PC-9 (cell line): ENCODE data around the gene SPP2. TPM values are rescaled to one million over a fixed set of nuclear protein-coding genes. Genes with fewer than 3 reads are reported as not detected.
A peak's percentile ranks its signal among the peaks of the same experiment; 100 is the strongest.

ENCODE experiments used
- Bru-seq: library from RNA; stranded (reverse); fragments of 400-500 nt; gene quantifications from one replicate; lab custom pipeline; 2021; lab: Mats Ljungman, UMichigan
- BruChase-seq, 2 experiments: library from RNA; stranded (reverse); fragments of 400-500 nt; gene quantifications; one replicate each; lab custom pipeline; 2021; lab: Mats Ljungman, UMichigan
- BruUV-seq: library from RNA; stranded (reverse); fragments of 400-500 nt; replicated peaks from 2 replicates; lab custom pipeline; 2021; lab: Mats Ljungman, UMichigan
- CTCF ChIA-PET: fragments of 300-600 bp; sonication (Branson Sonifier 250); formaldehyde crosslinking; loops from one replicate; lab custom pipeline; 2022; ENCODE audit warnings: antibody characterized with exemption; lab: Charles Lee
- POLR2A ChIA-PET: fragments of 300-600 bp; sonication (Branson Sonifier 250); formaldehyde crosslinking; loops from one replicate; lab custom pipeline; 2022; ENCODE audit warnings: antibody characterized with exemption; ENCODE audit not compliant: unreplicated experiment; lab: Charles Lee
- DNase-seq, 2 experiments: peaks; one replicate each; pipeline versions ENCODE4 v3.0.0 to v3.0.0-alpha.2; 2015 to 2022; ENCODE audit warnings: mixed read lengths in 1 of 2
- H2AFZ ChIP-seq: fragments of 200-600 bp; sonication (generic); 2 replicates; pipeline ENCODE4 v1.8.1; 2017; ENCODE audit warnings: antibody characterized with exemption
- H3F3A ChIP-seq: fragments of 200-600 bp; sonication (generic); 2 replicates; pipeline ENCODE4 v1.8.1; 2017; ENCODE audit warnings: antibody characterized with exemption, mild to moderate bottlenecking, low read depth; ENCODE audit not compliant: insufficient read depth
- H3K27ac ChIP-seq: fragments of 200-600 bp; sonication (generic); 2 replicates; pipeline ENCODE4 v1.6.1; 2016; ENCODE audit warnings: mixed run types
- H3K27me3 ChIP-seq: fragments of 200-600 bp; sonication (generic); 2 replicates; pipeline ENCODE4 v1.6.1; 2016; ENCODE audit warnings: low read depth, mixed run types; ENCODE audit not compliant: insufficient read depth
- H3K36me3 ChIP-seq: fragments of 200-600 bp; sonication (generic); 2 replicates; pipeline ENCODE4 v1.6.1; 2016; ENCODE audit warnings: low read depth, mixed run types
- H3K4me1 ChIP-seq: fragments of 200-600 bp; sonication (generic); replicated peaks from 2 replicates; pipeline ENCODE4 v1.6.1; 2016; ENCODE audit warnings: mixed run types; ENCODE audit not compliant: insufficient read depth
- H3K4me2 ChIP-seq: fragments of 200-600 bp; sonication (generic); 2 replicates; pipeline ENCODE4 v1.6.1; 2017; ENCODE audit warnings: mixed run types
- H3K4me3 ChIP-seq: fragments of 200-600 bp; sonication (generic); 2 replicates; pipeline ENCODE4 v1.6.1; 2016; ENCODE audit warnings: mixed run types
- H3K79me2 ChIP-seq: fragments of 200-600 bp; sonication (generic); 2 replicates; pipeline ENCODE4 v1.6.1; 2017; ENCODE audit warnings: low read depth, mixed run types
- H3K9me2 ChIP-seq: fragments of 200-600 bp; sonication (generic); 2 replicates; pipeline ENCODE4 v1.8.1; 2017; ENCODE audit warnings: mild to moderate bottlenecking; ENCODE audit not compliant: insufficient read depth
- H3K9me3 ChIP-seq: fragments of 200-600 bp; sonication (generic); 2 replicates; pipeline ENCODE4 v1.8.1; 2016; ENCODE audit warnings: low read depth; ENCODE audit not compliant: insufficient read depth
- H4K20me1 ChIP-seq: fragments of 200-600 bp; sonication (generic); 2 replicates; pipeline ENCODE4 v1.8.1; 2017; ENCODE audit not compliant: insufficient read depth
- EZH2 ChIP-seq: fragments of 200-600 bp; sonication (generic); IDR thresholded peaks from 2 replicates; pipeline ENCODE4 v1.8.0; 2017; ENCODE audit warnings: antibody characterized with exemption, low read depth
- intact Hi-C: fragments of 100-400 bp; cut with micrococcal nuclease; formaldehyde crosslinking; loops from one replicate; pipeline ENCODE4 v1.10.0; 2022; ENCODE audit not compliant: unreplicated experiment
- long read RNA-seq: library from polyadenylated mRNA; stranded (forward); transcript quantifications from one replicate; pipeline ENCODE4 v2.0.0, GENCODE V29; 2022
- total RNA-seq: library from RNA; stranded (reverse); gene quantifications from 2 replicates; pipeline ENCODE4 v1.2.3, GENCODE V29; 2021
- TF ChIP-seq, protein P1 (sequence below): fragments of 200-600 bp; sonication (generic); conservative IDR thresholded peaks from 2 replicates; pipeline ENCODE4 v1.6.1; 2017; ENCODE audit warnings: mixed run types, antibody characterized with exemption, mild to moderate bottlenecking, moderate library complexity

The SPP2 gene, protein sequence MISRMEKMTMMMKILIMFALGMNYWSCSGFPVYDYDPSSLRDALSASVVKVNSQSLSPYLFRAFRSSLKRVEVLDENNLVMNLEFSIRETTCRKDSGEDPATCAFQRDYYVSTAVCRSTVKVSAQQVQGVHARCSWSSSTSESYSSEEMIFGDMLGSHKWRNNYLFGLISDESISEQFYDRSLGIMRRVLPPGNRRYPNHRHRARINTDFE
- total RNA-seq, result not detected in 2 replicates
- not detected for Bru-seq, nascent RNA
- not detected for BruChase-seq, experiment 1, labeled RNA remaining after a 2-hour chase
- BruChase-seq, experiment 2, labeled RNA remaining after a 6-hour chase, result not detected
- long read RNA-seq, result 0 reads

DNA sequence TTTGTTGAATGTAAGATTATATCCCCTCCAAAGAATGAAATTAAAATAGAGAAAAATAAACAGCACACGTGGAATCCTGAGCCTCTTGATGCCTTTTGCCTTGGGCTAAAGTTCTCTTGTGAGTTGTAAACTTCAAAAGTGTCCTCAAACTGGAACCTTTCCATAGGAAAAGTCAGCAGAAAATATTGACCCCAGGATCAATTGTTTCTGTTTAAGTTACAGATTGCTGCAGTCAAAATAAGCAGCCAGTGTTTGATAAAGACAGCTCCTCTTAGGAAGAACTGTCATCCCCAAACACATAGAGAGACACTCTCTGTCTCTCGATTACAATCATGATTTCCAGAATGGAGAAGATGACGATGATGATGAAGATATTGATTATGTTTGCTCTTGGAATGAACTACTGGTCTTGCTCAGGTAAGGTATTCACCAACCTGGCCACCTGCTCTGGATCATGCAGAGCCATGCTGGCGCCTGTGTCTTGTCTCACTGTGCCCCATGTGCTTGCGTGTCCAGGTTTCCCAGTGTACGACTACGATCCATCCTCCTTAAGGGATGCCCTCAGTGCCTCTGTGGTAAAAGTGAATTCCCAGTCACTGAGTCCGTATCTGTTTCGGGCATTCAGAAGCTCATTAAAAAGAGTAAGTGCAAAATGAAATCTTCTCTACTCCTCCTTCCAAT lies at the start of gene SPP2:
Gene SPP2 (plus strand): TSS at position 248 of the 681 bp plus-strand sequence. CDS start 85 bp downstream, at position 333.
- Histone ChIP-seq H3K4me3 (no peak within 1 kb of the TSS), H3K9me3 (no peaks in the 10 kb centered on the region), H3K36me3 (no peaks in the 10 kb centered on the region), H2AFZ (0 out of 2 replicates have a peak within 1 kb of the TSS, but pooled peaks have one; percentile 14), H4K20me1 (no peaks in the 10 kb centered on the region), H3K79me2 (no peaks in the 10 kb centered on the region), H3K27me3 (no peaks in the 10 kb centered on the region), H3K27ac (no peak within 1 kb of the TSS), H3K9me2 (no peaks in the 10 kb centered on the region), H3K4me1 (no peaks in the 10 kb centered on the region), H3F3A (no peaks in the 10 kb centered on the region), H3K4me2 (no peak within 1 kb of the TSS)
- intact Hi-C loops, result no loop called here
- ChIA-PET CTCF (no interaction called here), POLR2A (interaction anchor here (0.6 kb wide), 1 partner anchor 20 kb away, joined by 3 read pairs; no protein-coding TSS in a partner anchor)
- TF ChIP-seq, protein P1, sequence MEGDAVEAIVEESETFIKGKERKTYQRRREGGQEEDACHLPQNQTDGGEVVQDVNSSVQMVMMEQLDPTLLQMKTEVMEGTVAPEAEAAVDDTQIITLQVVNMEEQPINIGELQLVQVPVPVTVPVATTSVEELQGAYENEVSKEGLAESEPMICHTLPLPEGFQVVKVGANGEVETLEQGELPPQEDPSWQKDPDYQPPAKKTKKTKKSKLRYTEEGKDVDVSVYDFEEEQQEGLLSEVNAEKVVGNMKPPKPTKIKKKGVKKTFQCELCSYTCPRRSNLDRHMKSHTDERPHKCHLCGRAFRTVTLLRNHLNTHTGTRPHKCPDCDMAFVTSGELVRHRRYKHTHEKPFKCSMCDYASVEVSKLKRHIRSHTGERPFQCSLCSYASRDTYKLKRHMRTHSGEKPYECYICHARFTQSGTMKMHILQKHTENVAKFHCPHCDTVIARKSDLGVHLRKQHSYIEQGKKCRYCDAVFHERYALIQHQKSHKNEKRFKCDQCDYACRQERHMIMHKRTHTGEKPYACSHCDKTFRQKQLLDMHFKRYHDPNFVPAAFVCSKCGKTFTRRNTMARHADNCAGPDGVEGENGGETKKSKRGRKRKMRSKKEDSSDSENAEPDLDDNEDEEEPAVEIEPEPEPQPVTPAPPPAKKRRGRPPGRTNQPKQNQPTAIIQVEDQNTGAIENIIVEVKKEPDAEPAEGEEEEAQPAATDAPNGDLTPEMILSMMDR, result no peak
- DNase-seq, result no peak
- BruUV-seq, result no TSS peak

DNA sequence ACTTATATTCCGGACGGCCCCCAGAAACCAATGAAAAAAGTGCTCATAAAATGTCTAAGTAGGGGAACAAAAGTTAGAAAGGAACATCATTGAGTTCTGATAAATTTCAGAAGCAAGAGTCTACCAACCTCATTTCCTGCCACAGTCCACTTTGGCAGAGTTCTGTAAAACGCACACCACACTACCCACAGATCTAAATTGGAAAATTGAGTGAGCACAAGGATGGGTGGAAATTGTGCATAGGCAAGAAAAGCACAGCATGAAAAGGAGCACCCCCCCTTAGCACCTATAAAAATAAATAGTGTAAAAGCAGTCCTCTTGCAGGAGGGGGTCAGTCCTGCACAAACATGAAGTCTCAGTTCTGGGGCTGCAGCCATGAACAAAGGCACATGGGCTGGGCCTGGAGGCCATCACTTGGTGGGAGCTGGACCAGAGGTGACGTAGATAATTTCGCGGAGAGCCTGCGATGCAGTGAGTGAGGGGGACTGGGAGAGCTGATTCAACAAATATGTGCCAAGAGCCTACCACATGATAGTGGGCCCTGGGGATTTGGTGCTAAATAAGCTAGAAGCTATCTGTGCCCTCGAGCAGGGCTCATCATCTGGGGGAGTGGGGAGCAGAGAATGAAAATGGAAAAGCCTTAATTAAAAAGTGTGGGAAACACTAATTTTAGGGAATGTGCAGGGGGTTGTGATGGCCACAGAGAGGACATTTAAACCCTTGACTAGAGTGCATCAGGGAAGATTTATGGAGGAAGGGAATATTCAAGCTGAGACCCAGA lies 48.9 kb upstream of the SPP2 start:
- Histone ChIP-seq H3K36me3 (no peaks in the 10 kb centered on the region), H3K27ac (no peak overlapping the region), H3K79me2 (no peaks in the 10 kb centered on the region), H3K4me2 (no peak overlapping the region), H3F3A (no peaks in the 10 kb centered on the region), H3K4me1 (peaks cover 15% of the 10 kb centered on the region), H3K9me2 (no peaks in the 10 kb centered on the region), H3K9me3 (no peaks in the 10 kb centered on the region), H3K27me3 (no peaks in the 10 kb centered on the region), H3K4me3 (no peak overlapping the region), H2AFZ (no peak overlapping the region), H4K20me1 (no peaks in the 10 kb centered on the region)
- TF ChIP-seq, protein P1, result no peak
- TF ChIP-seq EZH2, result no peak
- ChIA-PET CTCF (no interaction called here), POLR2A (no interaction called here)
- no TSS peak for BruUV-seq
- intact Hi-C loops, result loop anchor here (5.0 kb wide), 1 partner anchor 101 kb away; no protein-coding TSS in a partner anchor
- no peak for DNase-seq

DNA sequence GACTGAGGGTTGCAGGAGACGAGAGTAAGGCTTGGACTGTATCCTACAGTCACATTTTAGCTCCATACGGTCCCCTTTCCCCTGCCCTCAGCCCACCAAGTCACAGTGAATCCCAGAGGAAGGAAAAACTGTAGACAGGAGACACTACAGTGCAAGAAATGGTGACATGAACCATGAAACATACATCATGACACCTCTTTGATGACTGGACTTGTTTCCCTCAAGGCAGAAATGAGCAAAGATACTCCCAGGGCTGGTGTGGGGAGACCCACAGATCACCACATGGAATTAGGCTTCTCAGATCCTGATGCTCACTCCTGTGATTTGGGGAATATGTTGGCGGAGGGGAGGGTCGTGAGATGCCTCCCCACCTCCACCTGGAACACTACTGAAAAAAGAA lies 48.2 kb upstream of the SPP2 start:
- H3K9me3 ChIP-seq, result no peaks in the 10 kb centered on the region
- POLR2A ChIA-PET, result no interaction called here
- no peaks in the 10 kb centered on the region for H3K36me3 ChIP-seq
- H3K27ac ChIP-seq, result no peak overlapping the region
- TF ChIP-seq, protein P1, result no peak
- no peak for TF ChIP-seq EZH2
- no peaks in the 10 kb centered on the region for H3K79me2 ChIP-seq
- DNase-seq, result no peak
- intact Hi-C loops, result loop anchor here (5.0 kb wide), 1 partner anchor 100 kb away; no protein-coding TSS in a partner anchor
- no peak overlapping the region for H3K4me3 ChIP-seq
- CTCF ChIA-PET, result no interaction called here
- H2AFZ ChIP-seq, result no peak overlapping the region
- no peaks in the 10 kb centered on the region for H4K20me1 ChIP-seq
- H3F3A ChIP-seq, result no peaks in the 10 kb centered on the region
- no peak overlapping the region for H3K4me2 ChIP-seq
- H3K4me1 ChIP-seq, result peaks cover 15% of the 10 kb centered on the region
- no TSS peak for BruUV-seq
- H3K9me2 ChIP-seq, result no peaks in the 10 kb centered on the region
- no peaks in the 10 kb centered on the region for H3K27me3 ChIP-seq
